Panc1 (cell line): ENCODE measurements around the gene COL6A1. TPM values are rescaled to one million over a fixed set of nuclear protein-coding genes. Genes with fewer than 3 reads are reported as not detected.

Source experiments
- ATAC-seq: fragments of 200-7000 bp; cut with Tn5 transposase; 2 replicates; pipeline ENCODE4 v1.9.1; 2020; ENCODE audit warnings: mild to moderate bottlenecking, moderate library complexity
- BruUV-seq: library from RNA; stranded (reverse); fragments of 400-500 nt; replicated peaks from 2 replicates; lab custom pipeline; 2021; lab: Mats Ljungman, UMichigan
- CTCF ChIA-PET: fragments of 300-600 bp; sonication (Branson Sonifier 250); formaldehyde crosslinking; loops from one replicate; lab custom pipeline; 2022; ENCODE audit warnings: antibody characterized with exemption; lab: Charles Lee
- POLR2A ChIA-PET: fragments of 300-600 bp; sonication (Branson Sonifier 250); formaldehyde crosslinking; loops from one replicate; lab custom pipeline; 2022; ENCODE audit warnings: antibody characterized with exemption; lab: Charles Lee
- DNase-seq: peaks from one replicate; pipeline ENCODE4 v3.0.0-alpha.2; 2010; ENCODE audit warnings: low read depth, low spot score
- H3K27ac ChIP-seq: 2 replicates; pipeline ENCODE4 v1.5.1; 2011; ENCODE audit warnings: mild to moderate bottlenecking, low read length, inconsistent platforms
- H3K27me3 ChIP-seq: fragments of 200-500 bp; sonication (Bioruptor generic); 2 replicates; pipeline ENCODE4 v1.6.0; 2014; ENCODE audit warnings: low read length, inconsistent platforms; ENCODE audit not compliant: control insufficient read depth, insufficient read depth
- H3K36me3 ChIP-seq: fragments of 200-500 bp; sonication (Bioruptor generic); 2 replicates; pipeline ENCODE4 v1.5.1; 2014; ENCODE audit warnings: inconsistent platforms, mild to moderate bottlenecking, low read length, moderate library complexity; ENCODE audit not compliant: control insufficient read depth, insufficient read depth
- H3K4me1 ChIP-seq: 2 replicates; pipeline ENCODE4 v1.5.1; 2011; ENCODE audit warnings: inconsistent platforms, mild to moderate bottlenecking, low read length, moderate library complexity; ENCODE audit not compliant: control insufficient read depth, insufficient read depth
- H3K4me3 ChIP-seq, 2 experiments: 2 replicates each; pipeline ENCODE4 v1.5.1; 2011 to 2012; ENCODE audit warnings: low read depth in 2 of 2, low read length in 2 of 2, mild to moderate bottlenecking in 2 of 2, inconsistent platforms in 1 of 2, moderate library complexity in 1 of 2
- H3K9me3 ChIP-seq: fragments of 200-500 bp; sonication (Bioruptor generic); 2 replicates; pipeline ENCODE4 v1.5.1; 2014; ENCODE audit warnings: low read depth, mild to moderate bottlenecking, inconsistent platforms, low read length, moderate library complexity; ENCODE audit not compliant: control insufficient read depth, insufficient read depth
- CTCF ChIP-seq: fragments of 450-650 bp; IDR thresholded peaks from 2 replicates; pipeline ENCODE4 v1.5.1; 2017; ENCODE audit warnings: mild to moderate bottlenecking
- POLR2AphosphoS5 ChIP-seq: IDR thresholded peaks from 2 replicates; pipeline ENCODE4 v1.6.1; 2012; ENCODE audit warnings: mild to moderate bottlenecking, low read depth, low read length, moderate library complexity
- REST ChIP-seq, 2 experiments: IDR thresholded peaks; 2 replicates each; pipeline ENCODE4 v1.6.1; 2011 to 2012; ENCODE audit warnings: low read depth in 2 of 2, control low read depth in 1 of 2, low read length in 1 of 2, mild to moderate bottlenecking in 1 of 2, moderate library complexity in 1 of 2; ENCODE audit not compliant: insufficient read depth in 1 of 2
- SIN3A ChIP-seq: IDR thresholded peaks from 2 replicates; pipeline ENCODE4 v1.6.1; 2012; ENCODE audit warnings: low read depth, mild to moderate bottlenecking, low read length, moderate library complexity, borderline replicate concordance; ENCODE audit not compliant: insufficient read depth
- TCF7L2 ChIP-seq: IDR thresholded peaks from 2 replicates; pipeline ENCODE4 v1.6.1; 2011; ENCODE audit warnings: mild to moderate bottlenecking, low read depth, low read length, inconsistent platforms
- in situ Hi-C: cut with HindIII; loops from 2 replicates; pipeline ENCODE4 v1.10.0; 2016; ENCODE audit warnings: low sequenced_read_pairs, low pct_unique_long_range_greater_than_20kb
- intact Hi-C: fragments of 100-400 bp; cut with micrococcal nuclease; formaldehyde crosslinking; loops from one replicate; pipeline ENCODE4 v1.10.0; 2022; ENCODE audit not compliant: unreplicated experiment
- total RNA-seq: library from RNA; stranded (reverse); gene quantifications from one replicate; pipeline ENCODE4 v1.2.1, GENCODE V29; 2021; ENCODE audit not compliant: unreplicated experiment

Gene COL6A1
- total RNA-seq, 1 experiment from 2014 or later = 34.2 TPM

- POLR2A ChIA-PET = no interaction called here
- DNase-seq (no peak), ATAC-seq (no peak)
- H3K27me3 ChIP-seq = peaks cover 2% of the 10 kb centered on the region
- H3K4me3 ChIP-seq = no peak overlapping the region
- in situ Hi-C loops (no loop called here), intact Hi-C loops (no loop called here)
- no peaks in the 10 kb centered on the region for H3K4me1 ChIP-seq
- no TSS peak for BruUV-seq
- TF ChIP-seq CTCF = no peak
- no peak for TF ChIP-seq SIN3A
- no peak for TF ChIP-seq POLR2AphosphoS5
- TF ChIP-seq TCF7L2 = no peak
- no peak for TF ChIP-seq REST (IDR thresholded peaks at IDR 0.05; ENCODE audit: insufficient read depth in 1 of 2, low read depth in 2 of 2, low read length in 1 of 2)
- H3K9me3 ChIP-seq = no peaks in the 10 kb centered on the region
- H3K27ac ChIP-seq = no peak overlapping the region
- CTCF ChIA-PET = no interaction called here
- H3K36me3 ChIP-seq = no peaks in the 10 kb centered on the region
Observed at GRCh38 chr21:46011267-46011967, 29.8 kb downstream of the COL6A1 start.

- Histone ChIP-seq H3K4me1 (no peaks in the 10 kb centered on the region), H3K4me3 (no peak overlapping the region), H3K9me3 (no peaks in the 10 kb centered on the region), H3K36me3 (no peaks in the 10 kb centered on the region), H3K27ac (no peak overlapping the region), H3K27me3 (peaks cover 2% of the 10 kb centered on the region)
- DNase-seq = no peak
- intact Hi-C loops = no loop called here
- TF ChIP-seq POLR2AphosphoS5 (no peak), CTCF (no peak), REST (IDR thresholded peaks at IDR 0.05; ENCODE audit: insufficient read depth in 1 of 2, low read depth in 2 of 2, low read length in 1 of 2) (no peak), TCF7L2 (no peak), SIN3A (no peak)
- no peak for ATAC-seq
- in situ Hi-C loops = no loop called here
- POLR2A ChIA-PET = no interaction called here
- BruUV-seq = no TSS peak
- CTCF ChIA-PET = no interaction called here
Observed at GRCh38 chr21:46012154-46012553, 30.6 kb downstream of the COL6A1 start.
